Measurements from ENCODE around the gene POU6F1. TPM values are rescaled to one million over a fixed set of nuclear protein-coding genes. Genes with fewer than 3 reads are reported as not detected.

POU6F1 gene
- total RNA-seq, 2 experiments from 2014 or later: 12.1 to 12.4 TPM

DNA sequence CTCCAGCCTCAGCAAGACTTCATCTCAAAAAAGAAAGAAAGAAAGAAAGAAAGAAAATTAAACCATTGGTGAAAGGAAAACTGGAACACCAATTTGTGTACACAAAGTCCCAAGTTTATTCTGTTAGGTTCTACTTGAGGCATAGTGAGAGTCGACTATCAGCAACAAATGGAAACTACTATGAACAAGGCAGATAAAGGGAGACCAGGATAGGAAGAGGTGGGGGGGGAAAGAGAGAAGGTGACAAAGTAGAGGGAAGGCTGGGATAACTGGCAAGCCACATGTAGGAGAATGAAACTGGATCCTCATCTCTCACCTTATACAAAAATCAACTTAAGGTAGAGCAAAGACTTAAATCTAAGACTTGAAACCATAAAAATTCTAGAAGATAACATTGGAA lies 70.6 kb downstream of the POU6F1 start:
- intact Hi-C loops (cut with micrococcal nuclease): no loop called here
- Mint-ChIP-seq H3K9me3 (no peaks in the 10 kb centered on the region), H3K27me3 (no peaks in the 10 kb centered on the region), H3K27ac (no peak overlapping the region), H3K36me3 (peaks cover 10% of the 10 kb centered on the region), H3K4me3 (no peak overlapping the region), H3K4me1 (ENCODE audit: low read depth) (peaks cover 10% of the 10 kb centered on the region)
- ChIA-PET CTCF (no interaction called here), POLR2A (no interaction called here)
- DNase-seq: no peak

DNA sequence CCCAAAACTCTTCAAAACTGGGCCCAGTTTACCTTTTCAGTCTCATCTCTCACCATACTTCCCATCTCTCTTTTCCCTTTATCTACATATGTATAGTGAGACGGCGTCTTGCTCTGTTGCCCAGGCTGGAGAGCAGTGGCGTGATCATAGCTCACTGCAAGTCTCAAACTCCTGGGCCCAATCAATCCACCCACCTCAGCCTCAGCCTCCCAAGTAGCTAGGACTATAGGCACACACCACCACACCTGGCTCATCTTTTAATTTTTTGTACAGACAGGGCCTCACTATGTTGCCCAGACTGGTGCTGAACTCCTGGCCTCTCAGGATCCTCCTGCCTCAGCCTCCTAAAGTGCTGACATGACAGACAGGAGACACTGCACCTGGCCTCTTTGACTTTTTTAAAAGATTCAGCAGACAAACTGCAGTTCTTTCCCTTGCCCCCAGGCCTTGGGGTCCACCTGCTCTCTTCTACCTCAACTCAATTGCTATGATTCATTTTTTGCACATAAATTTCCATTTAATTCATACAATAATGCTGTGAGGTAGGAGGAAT lies 78.5 kb downstream of the POU6F1 start:
- no peak overlapping the region for H3K4me3 Mint-ChIP-seq
- DNase-seq: no peak
- no peaks in the 10 kb centered on the region for H3K9me3 Mint-ChIP-seq
- intact Hi-C loops (cut with micrococcal nuclease): no loop called here
- ChIA-PET CTCF (no interaction called here), POLR2A (no interaction called here)
- no peaks in the 10 kb centered on the region for H3K4me1 Mint-ChIP-seq (ENCODE audit: low read depth)
- H3K36me3 Mint-ChIP-seq: peaks cover 9% of the 10 kb centered on the region
- H3K27ac Mint-ChIP-seq: no peak overlapping the region
- no peaks in the 10 kb centered on the region for H3K27me3 Mint-ChIP-seq

Other genes starting within 250 kb of the POU6F1 start
- 10 to 100 TPM; 41.4 to 41.6 TPM for gene SLC11A2, start 191.7 kb downstream of the POU6F1 start, total RNA-seq
- 10 to 100 TPM; 79.8 to 84.0 TPM for gene LETMD1, start 169.7 kb downstream of the POU6F1 start, total RNA-seq
- gene CSRNP2, start 134.5 kb downstream of the POU6F1 start, total RNA-seq: 10 to 100 TPM; 19.2 to 20.2 TPM
- 10 to 100 TPM; 32.0 to 34.1 TPM for gene TFCP2, start 44.9 kb downstream of the POU6F1 start, total RNA-seq
- gene DAZAP2, start 20.8 kb upstream of the POU6F1 start, total RNA-seq: 100 to 1,000 TPM; 106 to 119 TPM
- under 1 TPM; 0.55 to 0.73 TPM for gene SMAGP, start 52.4 kb upstream of the POU6F1 start, total RNA-seq
- gene BIN2, start 106.1 kb upstream of the POU6F1 start, total RNA-seq: 10 to 100 TPM; 59.1 to 64.6 TPM
- gene CELA1, start 128.6 kb upstream of the POU6F1 start, total RNA-seq: under 1 TPM in 1 of 2 experiments, not detected in 1; 0.24 TPM
- 10 to 100 TPM; 13.1 to 15.8 TPM for gene GALNT6, start 173.3 kb upstream of the POU6F1 start, total RNA-seq
- 1 to 10 TPM; 1.8 to 3.7 TPM for gene SLC4A8, start 206.8 kb upstream of the POU6F1 start, total RNA-seq

All from activated CD4-positive, alpha-beta memory T cell treated with anti-CD3 and anti-CD28 coated beads for 36 hours (primary cell).